H9 (cell line): ENCODE results near the gene TAF5L. TPM values are rescaled to one million over a fixed set of nuclear protein-coding genes. Genes with fewer than 3 reads are reported as not detected.
A peak's percentile ranks its signal among the peaks of the same experiment; 100 is the strongest.

ENCODE experiments used
- DNase-seq: peaks from one replicate; pipeline ENCODE4 v3.0.0-alpha.2; 2017
- H2AFZ ChIP-seq: one replicate; pipeline ENCODE4 v1.6.1; 2013; ENCODE audit warnings: mild to moderate bottlenecking, low read length, control low read depth, moderate library complexity
- H2AK5ac ChIP-seq: 2 replicates; pipeline ENCODE4 v1.6.1; 2013; ENCODE audit warnings: low read length, control low read depth, mixed read lengths; ENCODE audit not compliant: insufficient read length
- H2BK120ac ChIP-seq: one replicate; pipeline ENCODE4 v1.6.1; 2013; ENCODE audit warnings: low read depth, mild to moderate bottlenecking, low read length, control low read depth, inconsistent platforms; ENCODE audit not compliant: poor library complexity, severe bottlenecking
- H2BK12ac ChIP-seq: 2 replicates; pipeline ENCODE4 v1.6.1; 2013; ENCODE audit warnings: low read length, control low read depth, mixed read lengths, low read depth; ENCODE audit not compliant: insufficient read length
- H2BK15ac ChIP-seq: 2 replicates; pipeline ENCODE4 v1.6.1; 2013; ENCODE audit warnings: low read depth, low read length, control low read depth
- H2BK20ac ChIP-seq: one replicate; pipeline ENCODE4 v1.6.1; 2013; ENCODE audit warnings: low read depth, mild to moderate bottlenecking, low read length, control low read depth, inconsistent platforms; ENCODE audit not compliant: poor library complexity, severe bottlenecking
- H2BK5ac ChIP-seq: 2 replicates; pipeline ENCODE4 v1.6.1; 2013; ENCODE audit warnings: low read length, control low read depth, mixed read lengths; ENCODE audit not compliant: insufficient read length
- H3K14ac ChIP-seq: 2 replicates; pipeline ENCODE4 v1.6.1; 2013; ENCODE audit warnings: low read length, control low read depth; ENCODE audit not compliant: insufficient read depth
- H3K18ac ChIP-seq: 2 replicates; pipeline ENCODE4 v1.6.1; 2013; ENCODE audit warnings: low read depth, mild to moderate bottlenecking, mixed read lengths, low read length, control low read depth; ENCODE audit not compliant: insufficient read length
- H3K23ac ChIP-seq: 2 replicates; pipeline ENCODE4 v1.6.1; 2013; ENCODE audit warnings: low read length, control low read depth, mixed read lengths, low read depth; ENCODE audit not compliant: insufficient read length
- H3K23me2 ChIP-seq: 2 replicates; pipeline ENCODE4 v1.6.1; 2013; ENCODE audit warnings: low read depth, mild to moderate bottlenecking, mixed read lengths, low read length, control low read depth; ENCODE audit not compliant: insufficient read length, poor library complexity, severe bottlenecking
- H3K27ac ChIP-seq: 2 replicates; pipeline ENCODE4 v1.5.1; 2013; ENCODE audit warnings: low read length, control low read depth, mixed read lengths, low read depth; ENCODE audit not compliant: insufficient read length
- H3K27me3 ChIP-seq: 2 replicates; pipeline ENCODE4 v1.6.1; 2013; ENCODE audit warnings: low read length, control low read depth, inconsistent platforms; ENCODE audit not compliant: insufficient read depth
- H3K4ac ChIP-seq: 2 replicates; pipeline ENCODE4 v1.6.1; 2013; ENCODE audit warnings: low read depth, mild to moderate bottlenecking, control low read depth, inconsistent platforms, low read length, moderate library complexity
- H3K4me1 ChIP-seq: 2 replicates; pipeline ENCODE4 v1.6.1; 2013; ENCODE audit warnings: low read length, control low read depth, inconsistent platforms; ENCODE audit not compliant: insufficient read depth
- H3K4me2 ChIP-seq: 2 replicates; pipeline ENCODE4 v1.6.1; 2013; ENCODE audit warnings: low read length, control low read depth, mixed read lengths; ENCODE audit not compliant: insufficient read length, insufficient read depth
- H3K56ac ChIP-seq: 2 replicates; pipeline ENCODE4 v1.6.1; 2013; ENCODE audit warnings: low read depth, mild to moderate bottlenecking, mixed read lengths, low read length, control low read depth; ENCODE audit not compliant: insufficient read length
- H3K79me1 ChIP-seq: 2 replicates; pipeline ENCODE4 v1.6.1; 2013; ENCODE audit warnings: low read depth, mild to moderate bottlenecking, moderate library complexity, low read length, control low read depth, inconsistent platforms; ENCODE audit not compliant: insufficient read depth, poor library complexity, severe bottlenecking
- H3K79me2 ChIP-seq: 2 replicates; pipeline ENCODE4 v1.6.1; 2013; ENCODE audit warnings: low read length, control low read depth, inconsistent platforms; ENCODE audit not compliant: insufficient read depth
- H3K9ac ChIP-seq: 2 replicates; pipeline ENCODE4 v1.6.1; 2013; ENCODE audit warnings: low read length, control low read depth, mixed read lengths; ENCODE audit not compliant: insufficient read length; ENCODE audit errors: extremely low read depth
- H3K9me3 ChIP-seq: one replicate; pipeline ENCODE4 v1.6.1; 2013; ENCODE audit warnings: low read depth, low read length, inconsistent platforms; ENCODE audit not compliant: control insufficient read depth
- H3T11ph ChIP-seq: one replicate; pipeline ENCODE4 v1.6.1; 2013; ENCODE audit warnings: mild to moderate bottlenecking, low read length, control low read depth, inconsistent platforms
- H4K20me1 ChIP-seq: one replicate; pipeline ENCODE4 v1.6.1; 2013; ENCODE audit not compliant: control insufficient read depth, insufficient read length, insufficient read depth
- H4K5ac ChIP-seq: 2 replicates; pipeline ENCODE4 v1.6.1; 2013; ENCODE audit warnings: low read depth, mild to moderate bottlenecking, mixed read lengths, low read length, control low read depth; ENCODE audit not compliant: insufficient read length
- H4K8ac ChIP-seq: replicated peaks from 2 replicates; pipeline ENCODE4 v1.6.1; 2013; ENCODE audit warnings: low read length, control low read depth, mixed read lengths, low read depth; ENCODE audit not compliant: insufficient read length
- H4K91ac ChIP-seq: 2 replicates; pipeline ENCODE4 v1.6.1; 2013; ENCODE audit warnings: low read depth, mild to moderate bottlenecking, moderate library complexity, mixed read lengths, low read length, control low read depth; ENCODE audit not compliant: insufficient read length
- H3K27ac Mint-ChIP-seq, 3 experiments: 2 replicates in 2 of 3; 3 replicates in 1 of 3; pipeline ENCODE4 v1.8.0; 2020 to 2021; ENCODE audit warnings: mixed read lengths in 3 of 3, mild to moderate bottlenecking in 1 of 3, moderate library complexity in 1 of 3
- H3K27me3 Mint-ChIP-seq: 2 replicates; pipeline ENCODE4 v1.8.0; 2021; ENCODE audit warnings: low read depth, mild to moderate bottlenecking, moderate library complexity, mixed read lengths
- H3K36me3 Mint-ChIP-seq, 3 experiments: 2 replicates in 2 of 3; 3 replicates in 1 of 3; pipeline ENCODE4 v1.8.0; 2020 to 2021; ENCODE audit warnings: low read depth in 3 of 3, mixed read lengths in 3 of 3; ENCODE audit not compliant: insufficient read depth in 1 of 3
- H3K4me1 Mint-ChIP-seq, 2 experiments: 2 replicates each; pipeline ENCODE4 v1.8.0; 2020; ENCODE audit warnings: mixed read lengths in 2 of 2
- H3K4me3 Mint-ChIP-seq, 2 experiments: 2 replicates in 1 of 2; 3 replicates in 1 of 2; pipeline ENCODE4 v1.8.0; 2020 to 2021; ENCODE audit warnings: mild to moderate bottlenecking in 2 of 2, mixed read lengths in 2 of 2, moderate library complexity in 1 of 2
- H3K9me3 Mint-ChIP-seq, 2 experiments: 2 replicates in 1 of 2; 3 replicates in 1 of 2; pipeline ENCODE4 v1.8.0; 2020; ENCODE audit warnings: mild to moderate bottlenecking in 2 of 2, mixed read lengths in 2 of 2, moderate library complexity in 1 of 2
- CTCF ChIP-seq: fragments of 200-600 bp; sonication (generic); conservative IDR thresholded peaks from 3 replicates; pipeline ENCODE4 v1.8.0; 2021; ENCODE audit warnings: antibody characterized with exemption, mild to moderate bottlenecking
- WGBS: extraction: QIAGEN DNeasy Blood & Tissue Kit; methylation state at CpG from one replicate; pipeline ENCODE4 v1.1.7; 2013; ENCODE audit warnings: missing lambda C conversion rate, low lambda C conversion rate, mixed read lengths; ENCODE audit not compliant: insufficient read length; ENCODE audit errors: extremely low coverage; 5-methylcytosine and 5-hydroxymethylcytosine counted together
- total RNA-seq: library from RNA; stranded (reverse); gene quantifications from 2 replicates; pipeline ENCODE4 v1.2.1, GENCODE V29; 2021

TAF5L gene
- total RNA-seq, 1 experiment from 2014 or later, result 30.3 TPM

DNA sequence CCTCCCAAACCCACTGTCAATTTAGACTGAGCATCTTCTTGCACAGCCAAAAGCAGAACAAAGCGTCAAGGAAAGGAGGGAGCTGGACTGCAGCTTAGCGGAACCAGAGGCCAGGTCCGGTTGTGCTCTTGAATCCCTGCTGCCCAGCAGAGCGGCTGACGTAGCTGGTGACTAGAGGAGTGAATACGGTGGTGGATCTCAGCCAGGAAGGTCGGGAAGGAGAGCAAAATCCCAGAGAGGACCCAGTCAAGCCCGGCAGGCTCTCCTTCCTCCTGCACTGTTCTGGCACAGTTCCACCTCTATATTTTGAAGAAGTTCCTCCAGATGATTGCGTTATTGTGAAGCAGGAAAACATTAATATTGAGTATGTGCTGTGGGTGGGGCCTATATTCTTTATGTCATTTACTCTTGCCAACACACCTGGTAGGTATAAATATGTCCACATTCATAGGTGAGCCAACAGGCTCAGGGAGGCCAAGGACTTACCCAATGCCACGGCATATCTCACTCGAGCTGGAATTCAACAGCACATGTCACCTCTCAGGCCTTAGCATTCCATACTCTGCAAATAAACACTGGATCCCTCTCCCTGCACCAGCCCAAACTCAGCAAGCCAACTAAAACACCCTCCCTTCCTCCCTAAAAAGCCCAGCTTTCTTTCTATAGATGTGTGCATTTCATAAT lies 43.8 kb downstream of the TAF5L start:
- H3K36me3 Mint-ChIP-seq, result no peaks in the 10 kb centered on the region
- Histone ChIP-seq H4K20me1 (no peaks in the 10 kb centered on the region), H4K91ac (no peak overlapping the region), H3K14ac (no peak overlapping the region; the same call in 1 of the 2 replicates), H3K79me1 (no peaks in the 10 kb centered on the region), H2BK12ac (no peak overlapping the region), H3K79me2 (no peaks in the 10 kb centered on the region), H3K27me3 (no peaks in the 10 kb centered on the region), H3K9me3 (no peaks in the 10 kb centered on the region), H3K4me1 (no peaks in the 10 kb centered on the region; the same call in 1 of the 2 replicates), H2BK5ac (no peak overlapping the region), H3K18ac (no peak overlapping the region), H3K4me2 (no peak overlapping the region), H3T11ph (no peak overlapping the region), H3K56ac (no peak overlapping the region), H3K4ac (no peak overlapping the region), H2BK120ac (no peak overlapping the region), H2AK5ac (no peak overlapping the region), H3K27ac (no peak overlapping the region), H4K5ac (no peak overlapping the region), H2BK20ac (no peak overlapping the region), H2BK15ac (no peak overlapping the region), H3K23me2 (no peaks in the 10 kb centered on the region), H2AFZ (no peak overlapping the region), H4K8ac (no peak overlapping the region), H3K9ac (no peak overlapping the region), H3K23ac (no peak overlapping the region)
- H3K4me1 Mint-ChIP-seq, result peaks cover 9 to 13% of the 10 kb centered on the region in 2 experiments
- H3K27me3 Mint-ChIP-seq, result no peaks in the 10 kb centered on the region
- DNase-seq, result no peak
- no CpG with 5 or more reads among the region's 11 CpGs for WGBS
- no peak for TF ChIP-seq CTCF
- no peak overlapping the region for H3K4me3 Mint-ChIP-seq
- no peaks in the 10 kb centered on the region for H3K9me3 Mint-ChIP-seq
- peak overlapping the region in 1 of 3 experiments; percentile 14; a peak in 2 of 7 replicates for H3K27ac Mint-ChIP-seq
